Pons (tissue), 1 donor: ENCODE measurements around the gene KLK4.

Experiments used
- DNase-seq: peaks from one replicate; pipeline ENCODE4 v3.0.0-alpha.2; 2016; ENCODE audit warnings: low spot score

Gene KLK4

GRCh38 chr19:50878851-50879250, 32.3 kb downstream of the KLK4 start:
- no peak for DNase-seq

- DNase-seq: no peak
Observed at GRCh38 chr19:50877338-50877737, 33.9 kb downstream of the KLK4 start.

- DNase-seq: no peak
Observed at GRCh38 chr19:50876456-50876855, 34.7 kb downstream of the KLK4 start.

GRCh38 chr19:50875795-50876422, 35.3 kb downstream of the KLK4 start:
- DNase-seq: no peak

- no peak for DNase-seq
Observed at GRCh38 chr19:50874211-50874610, 37.0 kb downstream of the KLK4 start.

GRCh38 chr19:50873056-50873455, 38.1 kb downstream of the KLK4 start, which contains the start of gene KLK2:
Gene KLK2, plus strand, starts transcription at chr19:50873439. Its CDS starts 35 bp downstream, at chr19:50873474.
- DNase-seq: no peak

GRCh38 chr19:50870417-50871089, 40.6 kb downstream of the KLK4 start:
- DNase-seq: no peak

GRCh38 chr19:50869479-50869878, 41.7 kb downstream of the KLK4 start:
- DNase-seq: no peak

- no peak for DNase-seq
Observed at GRCh38 chr19:50861496-50862286, 49.5 kb downstream of the KLK4 start.

GRCh38 chr19:50861010-50861409, 50.2 kb downstream of the KLK4 start:
- no peak for DNase-seq

GRCh38 chr19:50859849-50860248, 51.3 kb downstream of the KLK4 start:
- DNase-seq: no peak

GRCh38 chr19:50858886-50859285, 52.3 kb downstream of the KLK4 start:
- no peak for DNase-seq

- DNase-seq: no peak
Observed at GRCh38 chr19:50857366-50857765, 53.8 kb downstream of the KLK4 start.
